Endothelial cell of umbilical vein (primary cell): ENCODE results near the gene ITGB8. TPM values are rescaled to one million over a fixed set of nuclear protein-coding genes. Genes with fewer than 3 reads are reported as not detected.

Experiments
- BruUV-seq: library from RNA; stranded (reverse); fragments of 400-500 nt; replicated peaks from 2 replicates; lab custom pipeline; 2021; lab: Mats Ljungman, UMichigan
- CTCF ChIA-PET: fragments of 300-600, 350-600 bp; sonication (Branson Sonifier 250); formaldehyde crosslinking; loops from one replicate; lab custom pipeline; 2021; ENCODE audit warnings: antibody characterized with exemption, inconsistent platforms; lab: Charles Lee
- POLR2A ChIA-PET: fragments of 300-600, 350-600 bp; sonication (Branson Sonifier 250); formaldehyde crosslinking; loops from one replicate; lab custom pipeline; 2021; ENCODE audit warnings: antibody characterized with exemption, inconsistent platforms; lab: Charles Lee
- DNase-seq: peaks from one replicate; pipeline ENCODE4 v3.0.0-alpha.2; 2011; ENCODE audit warnings: low read depth, low spot score
- FAIRE-seq: peaks from 2 replicates; lab custom pipeline; 2011; peaks lifted over from hg19 to GRCh38; lab: Jason Lieb, UNC
- H2AFZ ChIP-seq: 2 replicates; pipeline ENCODE4 v1.6.0; 2012; ENCODE audit warnings: low read depth, low read length, control low read depth, inconsistent platforms
- H3K27ac ChIP-seq: 2 replicates; pipeline ENCODE4 v1.5.1; 2011; ENCODE audit warnings: low read depth, mild to moderate bottlenecking, control low read depth, low read length, moderate library complexity; ENCODE audit not compliant: insufficient read depth
- H3K27me3 ChIP-seq, 2 experiments: 2 replicates each; pipeline versions ENCODE4 v1.6.0 to v1.6.1; 2011; ENCODE audit warnings: low read length in 2 of 2, mixed read lengths in 1 of 2; ENCODE audit not compliant: control insufficient read depth in 2 of 2, insufficient read depth in 2 of 2
- H3K36me3 ChIP-seq, 2 experiments: 2 replicates in 1 of 2; 3 replicates in 1 of 2; pipeline ENCODE4 v1.5.1; 2011; ENCODE audit warnings: low read length in 2 of 2, mild to moderate bottlenecking in 1 of 2, moderate library complexity in 1 of 2; ENCODE audit not compliant: control insufficient read depth in 2 of 2, insufficient read depth in 2 of 2; ENCODE audit errors: extremely low read depth in 1 of 2
- H3K4me1 ChIP-seq: 3 replicates; pipeline ENCODE4 v1.5.1; 2011; ENCODE audit warnings: mild to moderate bottlenecking, low read length; ENCODE audit not compliant: control insufficient read depth, insufficient read depth; ENCODE audit errors: extremely low read depth
- H3K4me2 ChIP-seq: 2 replicates; pipeline ENCODE4 v1.6.1; 2011; ENCODE audit warnings: low read length, control low read depth, mixed read lengths; ENCODE audit not compliant: insufficient read depth
- H3K4me3 ChIP-seq, 3 experiments: fragments of 200-600 bp in 1 of 3; sonication (generic), shearing (Covaris generic) in 1 of 3; replicated peaks in 1 of 3; 2 replicates each; pipeline ENCODE4 v1.5.1; 2011 to 2016; ENCODE audit warnings: control low read depth in 3 of 3, low read length in 3 of 3, mild to moderate bottlenecking in 2 of 3, inconsistent platforms in 1 of 3, low read depth in 1 of 3, moderate library complexity in 1 of 3; ENCODE audit not compliant: insufficient read depth in 1 of 3
- H3K79me2 ChIP-seq: 2 replicates; pipeline ENCODE4 v1.6.0; 2012; ENCODE audit warnings: low read length, inconsistent platforms; ENCODE audit not compliant: control insufficient read depth, insufficient read depth
- H3K9ac ChIP-seq: replicated peaks from 2 replicates; pipeline ENCODE3; 2011; ENCODE audit warnings: low read length, control low read depth; ENCODE audit not compliant: insufficient read depth; ENCODE audit errors: extremely low read depth
- H3K9me1 ChIP-seq: replicated peaks from 3 replicates; pipeline ENCODE4 v1.6.0; 2011; ENCODE audit warnings: mild to moderate bottlenecking, low read length; ENCODE audit not compliant: control insufficient read depth, insufficient read depth; ENCODE audit errors: extremely low read depth
- H3K9me3 ChIP-seq: replicated peaks from 2 replicates; pipeline ENCODE4 v1.5.1; 2012; ENCODE audit warnings: low read length, inconsistent platforms; ENCODE audit not compliant: control insufficient read depth, insufficient read depth
- H4K20me1 ChIP-seq: replicated peaks from 2 replicates; pipeline ENCODE3; 2011; ENCODE audit warnings: mild to moderate bottlenecking, low read length; ENCODE audit not compliant: control insufficient read depth, insufficient read depth; ENCODE audit errors: extremely low read depth
- CTCF ChIP-seq, 2 donors: IDR thresholded peaks; 1 replicate in 1 of 2; 2 replicates in 1 of 2; pipeline ENCODE4 v1.5.1; 2011; ENCODE audit warnings: low read length in 2 of 2, mild to moderate bottlenecking in 2 of 2, moderate library complexity in 2 of 2, control low read depth in 1 of 2, inconsistent platforms in 1 of 2, low read depth in 1 of 2; ENCODE audit not compliant: insufficient read depth in 1 of 2; ENCODE audit errors: extremely low read depth in 1 of 2
- EZH2 ChIP-seq: IDR thresholded peaks from 2 replicates; pipeline ENCODE4 v1.6.1; 2012; ENCODE audit warnings: borderline replicate concordance, low read depth, mild to moderate bottlenecking, moderate library complexity, low read length, inconsistent platforms; ENCODE audit not compliant: severe bottlenecking
- FOS ChIP-seq: IDR thresholded peaks from 2 replicates; pipeline ENCODE4 v1.6.1; 2011; ENCODE audit warnings: mild to moderate bottlenecking, low read length, moderate library complexity, borderline replicate concordance; ENCODE audit not compliant: insufficient read depth
- GATA2 ChIP-seq: IDR thresholded peaks from 2 replicates; pipeline ENCODE4 v1.7.0; 2011; ENCODE audit warnings: low read depth, mild to moderate bottlenecking, moderate library complexity, mixed read lengths, low read length; ENCODE audit not compliant: insufficient read length, insufficient read depth
- JUN ChIP-seq: IDR thresholded peaks from 2 replicates; pipeline ENCODE4 v1.6.1; 2011; ENCODE audit warnings: borderline replicate concordance, low read depth; ENCODE audit not compliant: insufficient read length, insufficient read depth
- MAX ChIP-seq: IDR thresholded peaks from 2 replicates; pipeline ENCODE4 v1.6.1; 2011; ENCODE audit not compliant: insufficient read depth, insufficient read length
- MYC ChIP-seq: IDR thresholded peaks from one replicate; pipeline ENCODE4 v1.6.1; 2011; ENCODE audit warnings: mild to moderate bottlenecking, low read depth, low read length
- POLR2A ChIP-seq: IDR thresholded peaks from 2 replicates; pipeline ENCODE4 v1.6.1; 2012; ENCODE audit warnings: low read depth, mild to moderate bottlenecking, control low read depth, low read length
- POLR2AphosphoS5 ChIP-seq: IDR thresholded peaks from 2 replicates; pipeline ENCODE4 v1.6.1; 2012; ENCODE audit warnings: low read depth, mild to moderate bottlenecking, control low read depth, low read length, moderate library complexity; ENCODE audit not compliant: insufficient read depth
- dilution Hi-C: fragments of 300-500 bp; cut with MboI; formaldehyde crosslinking; loops from one replicate; pipeline ENCODE4 v1.15.0; 2019; ENCODE audit warnings: low sequenced_read_pairs; ENCODE audit not compliant: extremely low pct_ligation_motif_present
- intact Hi-C: fragments of 100-400 bp; cut with micrococcal nuclease; formaldehyde crosslinking; loops from one replicate; pipeline ENCODE4 v1.10.0; 2022
- polyA plus RNA-seq, 4 experiments: library from polyadenylated mRNA; depleted of rRNA in 3 of 4; stranded (reverse) in 3 of 4; unstranded in 1 of 4; fragments of >200 nt; gene quantifications; 2 replicates each; pipeline versions ENCODE4 v1.2.1 to v1.2.3, GENCODE V29; 2011 to 2012; ENCODE audit warnings: missing spikeins in 1 of 4
- total RNA-seq: library from RNA; stranded (reverse); gene quantifications from 2 replicates; pipeline ENCODE4 v1.2.3, GENCODE V29; 2021

The ITGB8 gene
- total and polyA plus RNA-seq, 2 donors (not counting 3 experiments of a cell fraction or from before 2014, with no cell fraction given), result 2.9 to 8.2 TPM

- peak overlapping the region; percentile 56 for H3K27ac ChIP-seq
- no peak overlapping the region for H3K4me3 ChIP-seq
- intact Hi-C loops (loop anchor here (1.0 to 5.0 kb wide), 3 partner anchors 24 to 335 kb away; partner anchors contain the start of gene ITGB8), dilution Hi-C loops (loop anchor here (25.0 kb wide), 1 partner anchor 95 kb away; the partner anchor contains the start of gene MACC1)
- no peaks in the 10 kb centered on the region for H3K9me1 ChIP-seq
- H3K9me3 ChIP-seq, result no peaks in the 10 kb centered on the region
- H3K27me3 ChIP-seq, result no peaks in the 10 kb centered on the region
- DNase-seq (peak; percentile 84), FAIRE-seq (no peak)
- peak overlapping the region; percentile 38 for H3K9ac ChIP-seq
- H4K20me1 ChIP-seq, result no peaks in the 10 kb centered on the region
- POLR2A ChIA-PET, result no interaction called here
- CTCF ChIA-PET, result interaction anchor here (0.8 to 1.2 kb wide), 6 partner anchors 9 to 559 kb away, joined by 3 to 6 read pairs (median 3); no protein-coding TSS in a partner anchor
- H3K4me2 ChIP-seq, result no peak overlapping the region
- no peak for TF ChIP-seq POLR2AphosphoS5
- TF ChIP-seq CTCF (IDR thresholded peaks at IDR 0.05; ENCODE audit: extremely low read depth in 1 of 2, insufficient read depth in 1 of 2, low read depth in 1 of 2, low read length in 2 of 2), result no peak
- TF ChIP-seq POLR2A, result no peak
- TF ChIP-seq JUN, result no peak
- no peak for TF ChIP-seq MYC
- no peak for TF ChIP-seq GATA2
- TF ChIP-seq MAX, result no peak
- no peak for TF ChIP-seq EZH2
- TF ChIP-seq FOS, result no peak
- no peaks in the 10 kb centered on the region for H3K36me3 ChIP-seq
- no TSS peak for BruUV-seq
- no peak overlapping the region for H2AFZ ChIP-seq
- H3K79me2 ChIP-seq, result no peaks in the 10 kb centered on the region
- H3K4me1 ChIP-seq, result peaks cover 15% of the 10 kb centered on the region
Observed at GRCh38 chr7:20307119-20307518, 23.6 kb upstream of the ITGB8 start.
